Mesendoderm (in vitro differentiated cells): ENCODE data around the gene AFAP1.
A peak's percentile ranks its signal among the peaks of the same experiment; 100 is the strongest.

ENCODE experiments used
- DNase-seq: peaks from one replicate; pipeline ENCODE4 v3.0.0; 2013
- H2AK5ac ChIP-seq: 2 replicates; pipeline ENCODE4 v1.6.1; 2013; ENCODE audit warnings: low read length, inconsistent platforms
- H2BK120ac ChIP-seq: 2 replicates; pipeline ENCODE4 v1.6.1; 2013; ENCODE audit warnings: low read depth, mild to moderate bottlenecking, low read length, moderate library complexity, mixed read lengths
- H2BK15ac ChIP-seq: replicated peaks from 2 replicates; pipeline ENCODE4 v1.6.1; 2013; ENCODE audit warnings: low read depth, mild to moderate bottlenecking, moderate library complexity
- H2BK5ac ChIP-seq: 2 replicates; pipeline ENCODE4 v1.6.1; 2013; ENCODE audit warnings: low read length, inconsistent platforms
- H3K18ac ChIP-seq: 2 replicates; pipeline ENCODE4 v1.6.1; 2013; ENCODE audit warnings: mild to moderate bottlenecking, low read length, mixed read lengths
- H3K23ac ChIP-seq: one replicate; pipeline ENCODE4 v1.6.1; 2013; ENCODE audit warnings: low read length
- H3K27ac ChIP-seq: 2 replicates; pipeline ENCODE4 v1.5.1; 2013; ENCODE audit warnings: low read depth, mild to moderate bottlenecking, inconsistent platforms, low read length, moderate library complexity
- H3K27me3 ChIP-seq: 2 replicates; pipeline ENCODE4 v1.6.1; 2013; ENCODE audit warnings: low read length, control low read depth, mild to moderate bottlenecking, inconsistent platforms; ENCODE audit not compliant: insufficient read depth, poor library complexity
- H3K36me3 ChIP-seq: 2 replicates; pipeline ENCODE4 v1.6.1; 2013; ENCODE audit warnings: low read length, inconsistent platforms; ENCODE audit not compliant: control insufficient read depth, insufficient read depth
- H3K4ac ChIP-seq: one replicate; pipeline ENCODE4 v1.6.1; 2013; ENCODE audit warnings: low read depth, mild to moderate bottlenecking, low read length, moderate library complexity
- H3K4me1 ChIP-seq: 2 replicates; pipeline ENCODE4 v1.6.1; 2013; ENCODE audit warnings: low read depth, low read length, inconsistent platforms; ENCODE audit not compliant: control insufficient read depth
- H3K4me2 ChIP-seq: 2 replicates; pipeline ENCODE4 v1.6.1; 2013; ENCODE audit warnings: low read length
- H3K4me3 ChIP-seq: 2 replicates; pipeline ENCODE4 v1.5.1; 2013; ENCODE audit warnings: mild to moderate bottlenecking, low read length
- H3K56ac ChIP-seq: one replicate; pipeline ENCODE4 v1.6.1; 2013; ENCODE audit warnings: low read length
- H3K79me1 ChIP-seq: 2 replicates; pipeline ENCODE4 v1.6.1; 2013; ENCODE audit warnings: low read length, inconsistent platforms
- H3K79me2 ChIP-seq: 2 replicates; pipeline ENCODE4 v1.6.1; 2013; ENCODE audit warnings: mild to moderate bottlenecking, low read length; ENCODE audit not compliant: control insufficient read depth, insufficient read depth
- H3K9ac ChIP-seq: 2 replicates; pipeline ENCODE4 v1.6.1; 2013; ENCODE audit warnings: low read length, inconsistent platforms
- H4K5ac ChIP-seq: one replicate; pipeline ENCODE4 v1.6.1; 2013; ENCODE audit warnings: low read length
- H4K8ac ChIP-seq: one replicate; pipeline ENCODE4 v1.6.1; 2013; ENCODE audit warnings: low read depth, mild to moderate bottlenecking, control low read depth, low read length, moderate library complexity
- WGBS: extraction: QIAGEN DNeasy Blood & Tissue Kit; methylation state at CpG from one replicate; pipeline ENCODE4 v1.1.7; 2013; ENCODE audit warnings: low lambda C conversion rate, missing lambda C conversion rate; ENCODE audit not compliant: insufficient coverage; ENCODE audit errors: extremely low coverage; 5-methylcytosine and 5-hydroxymethylcytosine counted together

Gene AFAP1

GRCh38 chr4:7902826-7903225 is 36.8 kb downstream of the AFAP1 start:
- H3K4me3 ChIP-seq = no peak overlapping the region
- WGBS = no CpG with 5 or more reads among the region's 2 CpGs
- no peak overlapping the region for H2BK15ac ChIP-seq
- no peak for DNase-seq
- H3K4me2 ChIP-seq = no peak overlapping the region
- H3K27ac ChIP-seq = no peak overlapping the region
- H4K5ac ChIP-seq = no peak overlapping the region
- H4K8ac ChIP-seq = no peak overlapping the region
- no peak overlapping the region for H3K9ac ChIP-seq
- no peaks in the 10 kb centered on the region for H3K27me3 ChIP-seq
- H3K18ac ChIP-seq = peak overlapping the region; percentile 7
- H3K4ac ChIP-seq = no peak overlapping the region
- no peak overlapping the region for H3K23ac ChIP-seq
- no peak overlapping the region for H2BK120ac ChIP-seq
- no peak overlapping the region for H2AK5ac ChIP-seq
- H3K79me1 ChIP-seq = peaks cover 34% of the 10 kb centered on the region
- peaks cover 55% of the 10 kb centered on the region for H3K79me2 ChIP-seq
- no peaks in the 10 kb centered on the region for H3K36me3 ChIP-seq
- no peak overlapping the region for H3K56ac ChIP-seq
- no peak overlapping the region for H2BK5ac ChIP-seq
- H3K4me1 ChIP-seq = peaks cover 25% of the 10 kb centered on the region

GRCh38 chr4:7902101-7902553 is 37.5 kb downstream of the AFAP1 start:
- Histone ChIP-seq H3K27me3 (no peaks in the 10 kb centered on the region), H4K8ac (no peak overlapping the region), H2BK5ac (no peak overlapping the region), H2AK5ac (no peak overlapping the region), H2BK120ac (no peak overlapping the region), H3K36me3 (no peaks in the 10 kb centered on the region), H3K4me3 (no peak overlapping the region), H3K18ac (no peak overlapping the region), H2BK15ac (no peak overlapping the region), H3K4me1 (peaks cover 28% of the 10 kb centered on the region), H3K9ac (no peak overlapping the region), H3K4ac (no peak overlapping the region), H3K23ac (no peak overlapping the region), H3K79me2 (peaks cover 58% of the 10 kb centered on the region), H4K5ac (no peak overlapping the region), H3K56ac (no peak overlapping the region), H3K4me2 (no peak overlapping the region), H3K27ac (no peak overlapping the region), H3K79me1 (peaks cover 37% of the 10 kb centered on the region)
- no CpG with 5 or more reads among the region's 7 CpGs for WGBS
- peak; percentile 38 for DNase-seq

- Histone ChIP-seq H3K79me1 (peaks cover 40% of the 10 kb centered on the region), H3K4me3 (no peak overlapping the region), H3K18ac (no peak overlapping the region), H3K4me2 (no peak overlapping the region), H3K4ac (no peak overlapping the region), H2BK5ac (no peak overlapping the region), H2BK120ac (no peak overlapping the region), H4K8ac (no peak overlapping the region), H3K4me1 (peaks cover 30% of the 10 kb centered on the region), H3K27me3 (no peaks in the 10 kb centered on the region), H3K23ac (peak overlapping the region; percentile 51), H3K36me3 (no peaks in the 10 kb centered on the region), H3K56ac (peak overlapping the region; percentile 31), H3K27ac (no peak overlapping the region), H3K9ac (no peak overlapping the region), H4K5ac (no peak overlapping the region), H2AK5ac (peak overlapping the region; percentile 85), H3K79me2 (peaks cover 62% of the 10 kb centered on the region), H2BK15ac (no peak overlapping the region)
- WGBS = no CpG with 5 or more reads among the region's 13 CpGs
- no peak for DNase-seq
Measured at GRCh38 chr4:7901311-7901885, 38.3 kb downstream of the AFAP1 start.

GRCh38 chr4:7900334-7900909 is 39.2 kb downstream of the AFAP1 start:
- Histone ChIP-seq H3K9ac (peak overlapping the region; percentile 28), H3K4me1 (peaks cover 30% of the 10 kb centered on the region), H3K79me1 (peaks cover 37% of the 10 kb centered on the region), H3K23ac (no peak overlapping the region), H3K4me3 (no peak overlapping the region), H3K4ac (no peak overlapping the region), H4K5ac (no peak overlapping the region), H3K56ac (peak overlapping the region; percentile 69), H3K27me3 (no peaks in the 10 kb centered on the region), H3K36me3 (no peaks in the 10 kb centered on the region), H3K27ac (no peak overlapping the region), H2BK5ac (peak overlapping the region; percentile 71), H2BK15ac (no peak overlapping the region), H3K4me2 (peak overlapping the region; percentile 22), H2BK120ac (no peak overlapping the region), H3K79me2 (peaks cover 59% of the 10 kb centered on the region), H4K8ac (no peak overlapping the region), H3K18ac (no peak overlapping the region), H2AK5ac (peak overlapping the region; percentile 95)
- DNase-seq = no peak
- WGBS = no CpG with 5 or more reads among the region's 9 CpGs

- no peak overlapping the region for H3K27ac ChIP-seq
- H3K4me1 ChIP-seq = peaks cover 32% of the 10 kb centered on the region
- H3K18ac ChIP-seq = peak overlapping the region; percentile 32
- no peaks in the 10 kb centered on the region for H3K27me3 ChIP-seq
- H3K79me1 ChIP-seq = peaks cover 40% of the 10 kb centered on the region
- H3K23ac ChIP-seq = no peak overlapping the region
- H2AK5ac ChIP-seq = peak overlapping the region; percentile 53
- H2BK120ac ChIP-seq = no peak overlapping the region
- H3K4me3 ChIP-seq = no peak overlapping the region
- no peak overlapping the region for H2BK15ac ChIP-seq
- no peaks in the 10 kb centered on the region for H3K36me3 ChIP-seq
- H4K8ac ChIP-seq = no peak overlapping the region
- no peak overlapping the region for H3K4me2 ChIP-seq
- H3K9ac ChIP-seq = peak overlapping the region; percentile 20
- no peak overlapping the region for H2BK5ac ChIP-seq
- no peak overlapping the region for H4K5ac ChIP-seq
- no peak overlapping the region for H3K56ac ChIP-seq
- H3K79me2 ChIP-seq = peaks cover 62% of the 10 kb centered on the region
- no peak overlapping the region for H3K4ac ChIP-seq
- WGBS = no CpG with 5 or more reads among the region's 9 CpGs
- DNase-seq = peak; percentile 89
Measured at GRCh38 chr4:7899184-7899869, 40.3 kb downstream of the AFAP1 start.
